ENCODE results near the gene ZNF45. TPM values are rescaled to one million over a fixed set of nuclear protein-coding genes. Genes with fewer than 3 reads are reported as not detected.

ZNF45 gene
- polyA plus RNA-seq, 1 of the 3 experiments (the other 2 are of a cell fraction) = 9.7 TPM

DNA sequence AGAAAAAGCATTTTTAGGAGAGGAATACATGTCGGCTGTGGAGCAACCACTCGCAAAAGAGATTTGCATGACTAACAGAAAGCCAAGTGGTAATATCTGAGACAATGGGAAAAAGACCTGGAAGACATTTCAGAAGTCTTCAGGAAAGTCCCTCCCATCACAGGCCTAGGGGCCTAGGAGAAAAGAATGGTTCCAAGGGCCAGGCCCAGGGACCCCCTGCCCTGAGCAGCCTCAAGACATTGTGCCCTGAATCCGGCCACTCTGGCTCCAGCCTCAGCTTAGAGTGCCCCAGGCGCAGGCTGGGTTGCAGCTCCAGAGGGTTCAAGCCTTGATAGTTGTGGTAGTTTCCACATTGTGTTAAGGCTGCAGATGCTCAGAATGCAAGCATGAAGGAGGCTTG is 25.3 kb upstream of the ZNF45 start (continued):
- TF ChIP-seq, protein P1, sequence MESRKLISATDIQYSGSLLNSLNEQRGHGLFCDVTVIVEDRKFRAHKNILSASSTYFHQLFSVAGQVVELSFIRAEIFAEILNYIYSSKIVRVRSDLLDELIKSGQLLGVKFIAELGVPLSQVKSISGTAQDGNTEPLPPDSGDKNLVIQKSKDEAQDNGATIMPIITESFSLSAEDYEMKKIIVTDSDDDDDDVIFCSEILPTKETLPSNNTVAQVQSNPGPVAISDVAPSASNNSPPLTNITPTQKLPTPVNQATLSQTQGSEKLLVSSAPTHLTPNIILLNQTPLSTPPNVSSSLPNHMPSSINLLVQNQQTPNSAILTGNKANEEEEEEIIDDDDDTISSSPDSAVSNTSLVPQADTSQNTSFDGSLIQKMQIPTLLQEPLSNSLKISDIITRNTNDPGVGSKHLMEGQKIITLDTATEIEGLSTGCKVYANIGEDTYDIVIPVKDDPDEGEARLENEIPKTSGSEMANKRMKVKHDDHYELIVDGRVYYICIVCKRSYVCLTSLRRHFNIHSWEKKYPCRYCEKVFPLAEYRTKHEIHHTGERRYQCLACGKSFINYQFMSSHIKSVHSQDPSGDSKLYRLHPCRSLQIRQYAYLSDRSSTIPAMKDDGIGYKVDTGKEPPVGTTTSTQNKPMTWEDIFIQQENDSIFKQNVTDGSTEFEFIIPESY (IDR thresholded peaks at IDR 0.05; ENCODE audit: borderline replicate concordance, low read depth) = no peak
- TF ChIP-seq GABPA (IDR thresholded peaks at IDR 0.05; ENCODE audit: low read depth) = no peak

GRCh38 chr19:43957891-43958290 is 22.8 kb upstream of the ZNF45 start:
- Histone ChIP-seq H4K20me1 (ENCODE audit: insufficient read depth) (no peaks in the 10 kb centered on the region), H3K9ac (no peak overlapping the region), H2AFZ (ENCODE audit: low read depth) (no peak overlapping the region), H3K4me2 (no peak overlapping the region), H3K4me3 (ENCODE audit: low read depth in 2 of 2, low read length in 1 of 2) (no peak overlapping the region; a peak in 1 of 4 replicates), H3F3A (replicated peaks; ENCODE audit: insufficient read depth) (peaks cover 4% of the 10 kb centered on the region), H3K79me2 (ENCODE audit: insufficient read depth) (no peaks in the 10 kb centered on the region), H3K9me2 (no peaks in the 10 kb centered on the region), H3K36me3 (replicated peaks in 1 of 2; ENCODE audit: control insufficient read depth in 1 of 2, insufficient read depth in 2 of 2, low read length in 1 of 2) (peaks cover 13 to 22% of the 10 kb centered on the region in 2 experiments), H3K9me3 (peaks cover 8% of the 10 kb centered on the region), H3K27ac (ENCODE audit: low read depth in 2 of 2, low read length in 1 of 2) (no peak overlapping the region), H3K27me3 (ENCODE audit: insufficient read depth) (no peaks in the 10 kb centered on the region), H3K4me1 (ENCODE audit: control insufficient read depth in 1 of 2, insufficient read depth in 2 of 2, low read depth in 1 of 2, low read length in 1 of 2) (no peaks in the 10 kb centered on the region)
- 76% methylated on average over 3 of the region's 3 CpGs for WGBS (ENCODE audit: low lambda C conversion rate)
- TF ChIP-seq RCOR1 (IDR thresholded peaks at IDR 0.05; ENCODE audit: low read length) (no peak), GATA2 (CRISPR knock-in tag; IDR thresholded peaks at IDR 0.05) (no peak), EZH2phosphoT487 (IDR thresholded peaks at IDR 0.05; ENCODE audit: borderline replicate concordance, low read depth) (no peak), SIN3A (IDR thresholded peaks at IDR 0.05; ENCODE audit: borderline replicate concordance, low read depth, low read length) (no peak), FOXM1 (IDR thresholded peaks at IDR 0.05; ENCODE audit: low read depth) (no peak), JUND (IDR thresholded peaks at IDR 0.05) (no peak), MXI1 (IDR thresholded peaks at IDR 0.05; ENCODE audit: low read depth, low read length) (no peak), PBX3 (IDR thresholded peaks at IDR 0.05) (no peak), TAF1 (IDR thresholded peaks at IDR 0.05; ENCODE audit: borderline replicate concordance, low read depth, low read length) (no peak), USF2 (IDR thresholded peaks at IDR 0.05; ENCODE audit: borderline replicate concordance, low read depth, low read length) (no peak), CTCF (IDR thresholded peaks at IDR 0.05) (no peak), TEAD4 (IDR thresholded peaks at IDR 0.05; ENCODE audit: borderline replicate concordance, insufficient read depth) (no peak), TCF12 (IDR thresholded peaks at IDR 0.05) (no peak), CHD2 (IDR thresholded peaks at IDR 0.05; ENCODE audit: low read length, partially characterized antibody) (no peak), RXRA (IDR thresholded peaks at IDR 0.05; ENCODE audit: borderline replicate concordance, low read depth) (no peak)
- CTCF ChIA-PET = no interaction called here
- POLR2A ChIA-PET = no interaction called here
- no peak for DNase-seq

All from SK-N-SH (cell line).